Stimulated activated CD8-positive, alpha-beta memory T cell treated with anti-CD3 and anti-CD28 coated beads, Interleukin-4, amount 100 ng/mL, for 1 hour (primary cell): ENCODE results near the gene ATRNL1.
"Not testable (repeated sequence)": the region's sequence is repeated elsewhere in the genome, so short reads cannot be mapped to it uniquely, and the experiment has no call there.

Experiments
- DNase-seq, 2 donors: peaks; one replicate each; pipeline ENCODE4 v3.0.0-alpha.2; 2020; ENCODE audit warnings: low read depth in 2 of 2, low spot score in 1 of 2

ATRNL1 gene

GRCh38 chr10:115214829-115215228 is 121.7 kb downstream of the ATRNL1 start:
- no peak for DNase-seq

- DNase-seq: no peak
Measured at GRCh38 chr10:115219203-115219602, 126.0 kb downstream of the ATRNL1 start.

GRCh38 chr10:115222039-115222438 is 128.9 kb downstream of the ATRNL1 start:
- DNase-seq: no peak

DNA sequence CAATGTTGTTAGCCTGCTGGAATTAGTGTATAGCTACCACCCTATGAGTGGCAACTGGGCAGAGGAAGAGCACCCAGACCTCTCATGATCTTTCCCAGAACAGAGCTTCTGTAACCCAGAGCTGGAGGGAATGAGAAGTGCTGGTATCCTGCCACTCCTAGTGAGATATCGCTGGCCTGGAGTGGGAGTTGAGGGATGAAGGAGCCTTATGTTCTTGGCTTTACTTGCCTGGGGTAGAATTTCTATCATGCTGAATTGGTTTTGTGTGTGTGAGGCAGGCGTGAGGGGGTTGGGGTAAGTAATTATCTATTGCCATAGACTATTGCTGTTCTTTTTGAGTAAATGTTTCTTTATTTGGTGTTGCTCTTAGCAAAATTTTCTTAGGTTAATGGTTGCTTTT is 146.6 kb downstream of the ATRNL1 start:
- DNase-seq: no peak

DNA sequence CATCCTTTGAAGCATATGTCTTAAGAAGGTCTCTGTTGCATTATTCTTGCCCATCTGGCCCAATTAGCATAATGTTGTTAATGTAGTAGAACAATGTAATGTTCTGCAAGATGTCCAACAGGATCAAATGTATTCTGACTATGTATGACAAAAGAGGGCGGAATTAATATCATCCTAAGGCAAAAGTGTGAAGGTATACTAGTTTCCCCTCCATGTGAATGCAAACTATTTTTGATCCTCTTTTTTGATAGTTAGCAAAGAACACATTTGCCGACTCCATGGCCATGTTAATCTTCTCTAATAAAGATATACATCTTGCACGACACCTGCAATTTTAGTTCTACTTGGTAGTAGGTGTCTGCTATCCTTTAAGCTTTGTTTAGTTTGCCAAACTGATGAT is 157.6 kb downstream of the ATRNL1 start:
- DNase-seq: no peak

DNA sequence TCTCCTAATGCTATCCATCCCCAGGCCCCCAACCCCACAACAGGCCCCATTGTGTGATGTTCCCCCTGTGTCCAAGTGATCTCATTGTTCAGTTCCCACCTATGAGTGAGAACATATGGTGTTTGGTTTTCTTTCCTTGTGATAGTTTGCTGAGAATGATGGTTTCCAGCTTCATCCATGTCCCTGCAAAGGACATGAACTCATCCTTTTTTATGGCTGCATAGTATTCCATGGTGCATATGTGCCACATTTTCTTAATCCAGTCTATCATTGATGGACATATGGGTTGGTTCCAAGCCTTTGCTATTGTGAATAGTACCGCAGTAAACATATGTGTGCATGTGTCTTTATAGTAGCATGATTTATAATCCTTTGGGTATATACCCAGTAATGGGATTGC is 160.6 kb downstream of the ATRNL1 start:
- DNase-seq: not testable (repeated sequence)

GRCh38 chr10:115272482-115272881 is 179.3 kb downstream of the ATRNL1 start:
- DNase-seq: no peak

DNA sequence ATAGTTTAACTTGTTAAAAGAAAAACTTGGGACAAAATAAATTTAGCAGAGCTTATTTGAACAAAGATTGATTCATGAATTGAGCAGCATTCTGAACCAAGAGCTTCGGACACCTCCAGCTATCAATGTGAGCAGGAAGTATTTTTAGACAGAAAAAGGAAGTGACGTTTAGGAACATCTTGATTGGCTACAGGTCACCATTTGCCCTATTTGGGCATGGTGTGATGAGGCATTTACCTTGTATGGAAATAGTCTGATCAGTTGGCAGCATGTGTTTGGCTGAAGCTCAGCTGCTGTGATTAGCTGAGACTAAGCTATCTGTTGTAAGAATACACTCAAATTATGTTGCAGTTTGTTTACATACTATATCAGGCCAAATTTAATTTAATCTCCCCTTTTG is 185.1 kb downstream of the ATRNL1 start:
- DNase-seq: no peak

DNA sequence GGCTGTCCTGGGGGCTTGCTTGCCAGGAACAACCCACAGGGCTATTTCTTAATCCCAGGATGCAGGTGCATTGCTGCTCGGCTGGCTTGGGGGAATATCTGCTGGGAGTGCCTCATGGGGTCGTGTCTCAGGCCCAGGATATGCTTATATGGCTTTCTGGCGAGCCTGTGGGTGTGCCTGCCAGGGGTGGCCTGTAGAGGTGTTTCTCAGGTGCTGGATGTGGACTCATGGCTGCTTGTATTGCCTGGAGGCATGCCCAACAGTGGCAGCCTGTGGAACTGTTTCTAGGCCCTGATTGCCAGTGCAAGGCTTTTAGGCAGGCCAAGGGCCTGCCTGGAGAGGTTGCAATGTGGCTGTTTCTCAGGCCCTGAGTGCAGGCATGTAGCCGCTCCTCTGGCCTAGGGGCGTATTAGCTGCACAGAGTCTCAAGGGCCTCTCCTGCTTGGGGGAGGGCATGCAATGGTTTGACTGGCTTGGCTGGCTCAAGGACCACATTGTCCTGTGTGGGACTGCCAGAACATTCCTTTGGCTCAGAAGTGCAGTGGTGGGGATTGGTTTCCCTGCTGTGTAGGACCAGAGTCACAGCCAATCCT is 202.1 kb downstream of the ATRNL1 start:
- no peak for DNase-seq

- no peak for DNase-seq
Measured at GRCh38 chr10:115300080-115300479, 206.9 kb downstream of the ATRNL1 start.

- DNase-seq: not testable (repeated sequence)
Measured at GRCh38 chr10:115319669-115320068, 226.5 kb downstream of the ATRNL1 start.

DNA sequence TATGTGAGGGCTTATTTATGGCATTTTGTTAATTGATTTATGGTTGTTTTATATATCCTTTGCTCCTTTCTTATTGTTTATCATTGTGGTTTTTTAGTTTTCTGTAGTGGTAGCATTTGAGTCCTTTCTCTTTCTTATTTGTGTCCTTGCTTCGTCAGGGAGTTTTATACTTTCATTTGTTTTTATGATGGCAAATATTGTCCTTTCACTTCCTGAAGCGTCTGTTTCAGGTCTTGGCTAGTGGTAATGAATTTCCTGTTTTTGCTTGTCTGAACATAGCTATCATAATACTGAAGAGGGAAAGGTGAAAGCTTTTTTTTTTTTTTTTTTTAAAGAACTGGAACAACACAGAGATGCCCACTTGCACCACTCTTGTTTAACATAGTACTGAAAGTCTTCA is 228.2 kb downstream of the ATRNL1 start:
- no peak for DNase-seq

- no peak for DNase-seq
Measured at GRCh38 chr10:115328331-115328730, 235.2 kb downstream of the ATRNL1 start.

DNA sequence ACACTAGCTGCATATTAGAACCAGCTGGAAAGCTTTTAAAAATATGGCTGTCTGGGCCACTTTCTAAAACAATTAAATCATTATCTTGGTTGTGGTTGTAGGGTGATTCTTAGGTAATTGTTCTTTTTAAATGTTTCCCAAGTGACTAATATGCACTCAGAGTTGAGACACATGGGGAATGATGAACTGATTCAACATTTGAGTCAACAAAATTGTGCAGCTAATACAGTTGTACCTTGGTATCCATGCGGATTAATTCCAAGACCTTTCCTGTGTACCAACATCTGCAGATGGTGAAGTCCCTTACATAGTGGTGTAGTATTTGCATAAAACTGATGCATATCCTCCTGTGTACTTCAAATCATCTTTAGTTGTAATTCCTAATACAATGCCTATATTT is 242.2 kb downstream of the ATRNL1 start:
- no peak for DNase-seq

GRCh38 chr10:115355162-115355760 is 262.1 kb downstream of the ATRNL1 start:
- DNase-seq: no peak

DNA sequence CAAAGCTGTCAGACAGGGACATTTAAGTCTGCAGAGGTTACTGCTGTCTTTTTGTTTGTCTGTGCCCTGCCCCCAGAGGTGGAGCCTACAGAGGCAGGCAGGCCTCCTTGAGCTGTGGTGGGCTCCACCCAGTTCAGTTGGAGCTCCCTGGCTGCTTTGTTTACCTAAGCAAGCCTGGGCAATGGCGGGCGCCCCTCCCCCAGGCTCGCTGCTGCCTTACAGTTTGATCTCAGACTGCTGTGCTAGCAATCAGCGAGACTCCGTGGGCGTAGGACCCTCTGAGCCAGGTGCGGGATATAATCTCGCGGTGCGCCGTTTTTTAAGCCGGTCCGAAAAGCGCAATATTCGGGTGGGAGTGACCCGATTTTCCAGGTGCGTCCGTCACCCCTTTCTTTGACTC is 274.8 kb downstream of the ATRNL1 start:
- DNase-seq: not testable (repeated sequence)

GRCh38 chr10:115379064-115379463 is 285.9 kb downstream of the ATRNL1 start:
- no peak for DNase-seq

- DNase-seq: no peak
Measured at GRCh38 chr10:115384665-115385064, 291.5 kb downstream of the ATRNL1 start.

GRCh38 chr10:115390607-115391006 is 297.4 kb downstream of the ATRNL1 start:
- no peak for DNase-seq

- DNase-seq: no peak
Measured at GRCh38 chr10:115398026-115398425, 304.9 kb downstream of the ATRNL1 start.

- DNase-seq: no peak
Measured at GRCh38 chr10:115402699-115403098, 309.5 kb downstream of the ATRNL1 start.

DNA sequence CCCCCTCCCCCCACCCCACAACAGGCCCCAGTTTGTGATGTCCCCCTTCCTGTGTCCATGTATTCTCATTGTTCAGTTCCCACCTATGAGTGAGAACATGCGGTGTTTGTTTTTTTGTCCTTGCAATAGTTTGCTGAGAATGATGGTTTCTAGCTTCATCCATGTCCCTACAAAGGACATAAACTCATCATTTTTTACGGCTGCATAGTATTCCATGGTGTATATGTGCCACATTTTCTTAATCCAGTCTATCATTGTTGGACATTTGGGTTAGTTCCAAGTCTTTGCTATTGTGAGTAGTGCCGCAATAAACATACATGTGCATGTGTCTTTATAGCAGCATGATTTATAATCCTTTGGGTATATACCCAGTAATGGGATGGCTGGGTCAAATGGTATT is 312.7 kb downstream of the ATRNL1 start:
- DNase-seq: not testable (repeated sequence)

GRCh38 chr10:115409347-115409746 is 316.2 kb downstream of the ATRNL1 start:
- DNase-seq: no peak
